Posterior cingulate gyrus (tissue), 11 donors: ENCODE results near the gene VSIG8.

Experiments used
- DNase-seq, 10 donors: peaks; one replicate each; pipeline versions ENCODE4 v3.0.0 to v3.0.0-alpha.2; 2020 to 2021; ENCODE audit warnings: mixed read lengths in 3 of 10
- intact Hi-C: fragments of 100-400 bp; cut with DNase I; formaldehyde crosslinking; loops from one replicate; pipeline ENCODE4 v1.15.1; 2023

Gene VSIG8

DNA sequence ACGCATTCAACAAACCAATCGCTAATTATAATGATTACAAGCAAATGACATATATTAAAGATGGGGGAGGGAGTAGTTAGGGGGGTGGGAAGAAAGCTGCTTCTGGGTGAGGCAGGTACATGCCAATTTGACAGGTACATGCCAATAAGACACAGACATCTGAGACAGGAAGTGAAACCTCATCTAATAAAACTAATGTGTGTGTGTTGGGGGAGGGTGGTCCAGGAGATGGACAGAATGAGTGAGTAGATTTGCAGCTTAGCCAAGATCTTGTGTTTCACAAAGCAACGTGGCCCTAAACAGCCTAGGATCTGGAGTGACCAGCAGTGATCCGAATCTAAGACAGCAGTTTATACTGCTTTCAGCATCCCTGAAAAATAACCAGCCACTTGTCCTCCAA is 26.7 kb upstream of the VSIG8 start:
- no peak for DNase-seq
- intact Hi-C loops: no loop called here

- intact Hi-C loops: no loop called here
- DNase-seq: no peak
Measured at GRCh38 chr1:159884296-159884695, 21.8 kb upstream of the VSIG8 start.

- DNase-seq: no peak
- intact Hi-C loops: no loop called here
Measured at GRCh38 chr1:159883134-159883533, 20.7 kb upstream of the VSIG8 start.

DNA sequence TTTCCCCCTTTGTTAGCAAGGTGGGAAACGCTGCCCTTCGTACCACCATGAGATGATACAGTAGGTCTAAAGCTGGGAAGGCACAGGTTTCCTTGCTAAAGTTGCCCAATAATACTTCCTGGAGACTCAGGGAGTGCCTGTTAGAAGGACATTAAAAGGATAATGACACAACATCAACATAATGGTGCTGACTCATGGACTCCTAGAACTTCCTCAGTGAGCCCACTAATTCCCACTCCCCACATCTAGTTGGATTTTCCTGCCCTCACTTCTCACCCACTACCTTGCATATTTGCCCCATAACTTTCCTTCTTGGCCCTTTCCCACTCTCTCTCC is 20.0 kb upstream of the VSIG8 start:
- intact Hi-C loops: no loop called here
- no peak for DNase-seq

DNA sequence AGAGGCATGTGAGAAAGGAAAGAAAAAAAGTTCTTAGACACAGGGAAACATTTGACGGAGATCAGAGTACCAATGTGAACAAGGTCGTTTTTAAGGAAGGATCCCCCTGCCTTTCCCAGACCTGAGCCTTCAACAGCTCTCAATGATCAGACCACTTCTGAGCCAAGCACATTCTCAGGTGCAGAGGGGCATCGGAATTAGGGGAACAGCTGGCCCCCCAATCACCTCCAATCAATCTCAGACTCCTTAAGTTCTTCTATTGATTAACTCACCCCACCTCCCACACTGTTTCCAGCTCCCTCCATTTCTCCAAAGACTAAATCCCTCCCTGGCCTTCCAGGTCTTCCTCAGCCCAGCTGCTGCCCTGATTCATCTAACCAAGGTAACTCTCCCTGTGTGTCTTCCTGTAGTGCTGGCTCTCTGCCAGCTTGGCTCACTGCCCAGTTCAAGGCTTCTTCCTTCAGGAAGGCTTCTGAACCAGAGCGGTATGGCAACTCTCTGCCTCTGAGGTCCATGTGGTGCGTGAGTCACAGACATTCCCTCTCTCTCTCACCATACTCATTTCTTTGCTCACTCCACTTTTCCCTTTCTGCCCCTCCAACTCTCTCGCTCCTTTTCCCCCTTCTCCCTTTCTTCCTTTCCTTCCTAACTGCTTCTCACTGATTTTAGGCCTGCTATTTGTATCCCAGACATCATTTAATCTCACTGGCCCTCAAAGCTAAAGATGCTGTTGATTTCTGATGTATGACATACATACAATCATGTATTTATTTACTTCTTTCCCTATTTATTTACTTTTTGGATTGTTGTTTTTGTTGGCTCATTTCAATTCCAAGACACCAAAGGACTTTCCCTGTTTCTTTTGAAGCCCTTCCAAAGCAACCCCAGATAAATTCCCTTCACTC is 19.4 kb upstream of the VSIG8 start:
- intact Hi-C loops: no loop called here
- peak in 1 of 10 donors; percentile 22 for DNase-seq

DNA sequence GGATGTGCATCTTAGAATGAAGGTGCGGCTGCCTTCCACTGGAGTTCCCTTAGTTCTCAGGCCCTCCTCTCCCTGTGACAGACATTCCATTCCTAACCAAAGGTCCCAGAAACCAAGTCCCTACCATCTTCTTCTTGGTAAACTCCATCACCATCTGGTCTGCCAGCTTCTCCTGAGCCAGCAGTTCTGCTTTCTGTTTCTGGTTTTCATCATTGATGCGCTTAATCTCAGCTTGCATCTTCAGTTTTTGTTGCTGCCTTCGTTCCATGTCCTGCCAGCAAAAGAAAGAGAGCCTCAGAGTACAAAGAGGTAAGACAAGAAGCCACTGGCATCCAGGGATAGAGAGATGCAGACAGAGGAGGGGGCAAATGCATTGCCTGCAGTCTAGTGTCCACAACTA is 18.0 kb upstream of the VSIG8 start:
- intact Hi-C loops: no loop called here
- DNase-seq: no peak

GRCh38 chr1:159879977-159880376 is 17.5 kb upstream of the VSIG8 start:
- intact Hi-C loops: no loop called here
- no peak for DNase-seq

DNA sequence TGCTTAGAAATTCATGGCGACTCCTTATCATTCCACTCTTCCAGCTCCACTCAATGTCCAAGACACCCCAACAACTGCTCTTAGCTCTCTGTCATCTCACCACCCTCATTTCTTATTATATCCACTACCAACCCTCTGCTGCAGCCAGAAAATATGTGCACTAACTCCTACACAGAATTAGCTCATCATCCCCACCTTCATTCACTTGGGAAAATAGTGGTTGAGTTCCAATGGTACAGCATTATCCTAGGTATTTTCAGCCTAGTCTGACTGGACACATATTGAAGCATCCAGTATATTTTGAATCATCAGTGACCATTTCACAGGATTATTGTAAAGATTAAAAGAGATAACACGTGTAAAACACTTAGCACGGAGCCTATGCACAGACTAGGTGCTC is 16.7 kb upstream of the VSIG8 start:
- DNase-seq: no peak

GRCh38 chr1:159877695-159878444 is 15.4 kb upstream of the VSIG8 start:
- no peak for DNase-seq
- intact Hi-C loops: no loop called here

More for the DNA sequence above, 16.7 kb upstream of the VSIG8 start:
- intact Hi-C loops: no loop called here

DNA sequence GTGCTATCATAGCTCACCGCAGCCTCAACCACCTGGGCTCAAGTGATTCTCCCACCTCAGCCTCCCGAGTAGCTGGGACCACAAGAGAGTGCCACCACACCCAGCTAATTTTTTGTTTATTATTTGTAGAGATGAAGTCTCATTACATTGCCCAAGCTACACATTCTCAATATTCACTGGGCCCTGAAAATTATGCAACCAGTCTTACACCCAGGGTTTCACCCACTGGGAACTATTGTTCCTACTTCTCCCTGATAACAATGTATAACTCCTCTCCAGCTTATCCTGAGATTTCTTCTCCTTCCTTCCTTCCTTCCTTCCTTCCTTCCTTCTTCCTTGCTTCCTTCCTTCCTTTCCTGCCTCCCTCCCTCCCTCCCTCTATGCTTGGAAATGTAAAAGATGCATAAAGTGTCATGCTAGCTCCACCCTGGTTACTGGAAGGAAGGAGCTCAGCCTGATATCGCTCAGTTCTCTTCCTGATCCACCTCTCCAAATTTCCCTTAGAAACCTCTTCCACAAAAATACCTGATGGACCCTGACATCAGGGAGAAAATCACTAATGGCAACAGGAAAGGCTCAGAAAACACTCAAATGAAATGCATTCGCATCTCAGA is 11.2 kb upstream of the VSIG8 start:
- intact Hi-C loops: no loop called here

GRCh38 chr1:159872891-159873290 is 10.4 kb upstream of the VSIG8 start:
- intact Hi-C loops: no loop called here
- DNase-seq: peak in 1 of 10 donors; percentile 60

More for the DNA sequence above, 11.2 kb upstream of the VSIG8 start:
- no peak for DNase-seq

GRCh38 chr1:159870704-159871103 is 8.2 kb upstream of the VSIG8 start:
- intact Hi-C loops: no loop called here
- peak in 1 of 10 donors; percentile 33 for DNase-seq

DNA sequence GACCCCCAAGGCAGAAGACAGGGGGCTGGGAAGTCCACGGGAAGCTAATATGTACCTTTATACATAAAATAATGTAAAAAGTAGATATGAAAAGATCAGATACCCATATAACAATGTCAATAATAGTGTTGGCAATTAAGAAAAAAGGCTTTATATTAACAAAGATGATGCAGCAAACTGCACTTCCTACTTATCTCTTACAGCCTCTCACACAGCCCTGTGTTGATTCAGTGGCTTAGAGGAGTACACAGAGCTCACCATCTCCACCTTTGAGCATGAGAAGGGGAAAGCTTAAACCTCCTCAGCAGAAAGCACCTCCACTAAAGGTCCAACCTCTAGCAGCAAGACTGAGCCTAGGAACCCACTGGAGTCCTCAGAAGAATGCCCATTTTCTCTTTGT is 7.2 kb upstream of the VSIG8 start:
- intact Hi-C loops: no loop called here
- DNase-seq: no peak

- peak in 1 of 10 donors; percentile 66 for DNase-seq
- intact Hi-C loops: no loop called here
Measured at GRCh38 chr1:159869173-159869572, 6.7 kb upstream of the VSIG8 start.

- peak in 1 of 10 donors; percentile 29 for DNase-seq
- intact Hi-C loops: no loop called here
Measured at GRCh38 chr1:159868766-159869165, 6.3 kb upstream of the VSIG8 start.

DNA sequence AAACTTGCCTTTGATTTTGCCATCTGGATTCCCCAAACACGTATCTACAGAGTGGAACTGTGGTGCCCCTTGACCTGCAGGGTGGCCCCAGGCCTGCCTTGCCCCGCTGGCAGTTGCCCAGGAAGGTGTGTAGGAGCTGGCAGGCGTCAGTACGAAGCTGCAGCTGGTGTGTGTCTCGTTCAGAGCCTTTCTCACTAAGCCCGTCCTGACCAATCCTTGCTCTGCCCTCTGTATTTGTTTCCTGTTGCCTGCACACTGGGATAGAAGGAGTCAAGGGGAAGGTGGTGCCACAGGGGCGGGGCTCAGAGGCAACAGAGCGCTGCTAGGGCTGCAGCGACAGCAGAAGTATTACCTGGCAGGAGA is 5.2 kb upstream of the VSIG8 start:
- peak in 1 of 10 donors; percentile 37 for DNase-seq
- intact Hi-C loops: no loop called here

DNA sequence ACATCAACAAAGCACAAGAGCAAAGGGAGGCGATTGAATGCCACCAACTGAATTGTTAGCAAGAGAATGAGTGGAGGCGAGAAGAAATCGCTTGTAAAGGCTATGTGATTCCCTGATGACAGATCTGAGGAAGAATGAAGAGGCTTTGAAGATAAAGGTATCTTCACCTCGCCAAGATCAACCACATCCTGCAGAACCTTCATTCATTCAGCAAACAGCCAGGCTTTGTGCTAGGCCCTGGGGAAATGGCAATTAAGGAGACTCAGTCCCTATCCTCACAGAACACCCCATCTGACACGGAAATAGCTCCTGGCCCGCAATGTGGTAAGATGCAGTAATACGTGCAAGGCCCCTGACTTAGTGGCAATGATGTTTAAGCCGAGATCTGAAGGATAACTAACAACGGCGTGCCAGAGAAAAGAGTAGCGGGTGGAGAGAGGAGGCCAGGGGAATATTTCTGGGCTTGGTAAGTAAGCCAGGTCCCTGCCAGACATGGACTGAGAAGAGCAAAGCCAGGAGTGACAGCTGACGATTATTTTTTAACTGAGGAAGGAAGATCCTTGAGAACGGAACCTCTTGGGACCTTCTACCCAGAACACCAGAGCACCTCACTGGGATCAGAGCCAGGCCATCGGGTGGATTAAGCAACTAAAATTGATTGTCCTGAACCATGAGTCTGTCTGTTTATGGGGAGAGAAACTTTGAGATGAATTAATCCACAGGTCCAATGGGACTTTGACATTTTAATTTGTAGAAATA is 4.6 kb upstream of the VSIG8 start:
- intact Hi-C loops: no loop called here
- peak in 1 of 10 donors; percentile 26 for DNase-seq

DNA sequence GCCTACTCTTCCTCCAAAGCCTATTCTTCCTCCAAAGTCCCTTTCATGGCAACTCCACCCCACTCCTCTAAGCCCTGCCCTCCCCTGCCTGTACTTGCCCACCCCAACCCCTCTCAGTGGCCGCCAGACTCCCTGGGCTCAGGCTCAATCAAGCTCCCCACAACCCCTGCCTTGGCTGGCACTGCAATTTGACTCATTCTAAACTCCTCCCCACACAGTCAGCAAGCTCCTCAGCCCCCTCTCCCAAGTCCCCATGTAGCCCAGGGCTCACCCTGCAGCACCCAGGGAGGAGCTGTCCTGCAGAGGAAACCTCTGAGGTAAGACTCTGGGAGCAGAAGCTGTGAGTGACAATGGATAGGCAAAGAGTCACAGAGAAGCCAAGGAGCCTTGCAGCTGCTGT is 3.6 kb upstream of the VSIG8 start:
- intact Hi-C loops: no loop called here
- peak in 1 of 10 donors; percentile 54 for DNase-seq

DNA sequence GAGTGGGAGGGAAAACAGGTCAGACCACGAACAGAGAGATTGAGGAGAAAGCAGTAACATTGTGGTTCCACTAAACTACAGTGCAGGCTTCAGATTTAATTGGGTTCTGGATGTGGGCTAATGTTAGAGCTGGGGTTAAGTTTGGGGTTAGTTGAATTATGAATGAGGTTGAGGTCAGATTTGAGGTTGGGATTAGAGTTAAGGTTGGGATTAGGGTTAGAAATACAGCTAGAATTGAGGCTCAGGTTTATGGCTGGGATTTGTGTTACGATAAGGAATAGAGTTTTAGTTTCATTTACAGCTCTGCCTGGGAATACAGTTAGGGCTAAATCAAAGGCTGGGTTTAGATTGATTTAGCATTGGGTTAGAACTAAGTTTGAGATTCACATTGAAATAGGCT is 1.8 kb upstream of the VSIG8 start:
- intact Hi-C loops: no loop called here
- DNase-seq: no peak

DNA sequence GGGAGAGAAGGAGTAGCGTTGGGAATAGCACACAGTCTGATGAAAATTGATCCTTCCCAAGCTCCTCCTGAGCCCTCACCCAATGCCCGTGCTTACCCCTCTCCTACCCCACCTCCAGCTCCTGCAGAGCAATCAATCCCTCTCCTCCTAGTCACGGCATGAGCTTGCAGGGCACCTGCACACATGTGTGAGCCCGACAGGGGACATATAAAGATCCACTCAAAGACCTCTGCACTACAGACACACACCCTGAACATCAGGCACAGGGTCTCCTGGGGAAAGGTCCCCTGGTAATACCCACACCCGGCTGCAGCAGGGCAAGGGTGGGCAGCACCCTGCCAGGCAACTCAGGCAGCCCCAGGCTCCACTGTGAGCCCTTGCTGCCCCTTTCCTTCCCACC is 426 bp downstream of the VSIG8 start:
- intact Hi-C loops: no loop called here

GRCh38 chr1:159861218-159861617 is 1.2 kb downstream of the VSIG8 start:
- DNase-seq: peak in 1 of 10 donors; percentile 72
- intact Hi-C loops: no loop called here

More for the DNA sequence above, 426 bp downstream of the VSIG8 start:
- peak in 1 of 10 donors; percentile 8 for DNase-seq
